K562 (cell line): ENCODE measurements around the gene DIPK1A. TPM values are rescaled to one million over a fixed set of nuclear protein-coding genes. Genes with fewer than 3 reads are reported as not detected.

Experiments
- ATAC-seq: fragments of 200-7000 bp; cut with Tn5 transposase; 3 replicates; pipeline ENCODE4 v1.9.1; 2020; ENCODE audit warnings: moderate library complexity
- BruUV-seq: library from RNA; stranded (reverse); fragments of 400-500 nt; replicated peaks from 2 replicates; lab custom pipeline; 2021; lab: Mats Ljungman, UMichigan
- CTCF ChIA-PET: fragments of 300-600 bp; formaldehyde crosslinking; extraction: SDS; loops from one replicate; lab custom pipeline; 2021; ENCODE audit warnings: low intra/inter-chr PET ratio; lab: Yijun Ruan, JAX
- POLR2A ChIA-PET: fragments of 300-600, 350-650 bp; sonication (Branson Sonifier 250); formaldehyde crosslinking; extraction: SDS; loops from one replicate; lab custom pipeline; 2021; ENCODE audit warnings: antibody characterized with exemption, inconsistent platforms; lab: Yijun Ruan, JAX
- DNase-seq, 4 experiments: peaks; one replicate each; pipeline versions ENCODE4 v3.0.0 to v3.0.0-alpha.2; 2011 to 2018; ENCODE audit warnings: low spot score in 3 of 4, mixed read lengths in 3 of 4; ENCODE audit errors: extremely low read depth in 1 of 4
- FAIRE-seq: peaks from 2 replicates; lab custom pipeline; 2011; peaks lifted over from hg19 to GRCh38; lab: Jason Lieb, UNC
- H2AFZ ChIP-seq: 2 replicates; pipeline ENCODE4 v1.6.0; 2011; ENCODE audit warnings: low read depth, low read length, control low read depth, inconsistent platforms
- H3K27ac ChIP-seq: fragments of 200-600 bp; 3 replicates; pipeline ENCODE4 v1.8.0; 2011; ENCODE audit warnings: low read depth, mild to moderate bottlenecking, control low read depth, inconsistent platforms, low read length, moderate library complexity, mixed read lengths; ENCODE audit errors: extremely low read depth
- H3K27me3 ChIP-seq, 2 experiments: fragments of 300-600 bp in 1 of 2; 2 replicates in 1 of 2; 3 replicates in 1 of 2; pipeline versions ENCODE4 v1.6.0 to v1.8.0; 2011; ENCODE audit warnings: inconsistent platforms in 2 of 2, low read length in 2 of 2, mild to moderate bottlenecking in 1 of 2, mixed read lengths in 1 of 2, moderate library complexity in 1 of 2; ENCODE audit not compliant: control insufficient read depth in 2 of 2, insufficient read depth in 2 of 2
- H3K36me3 ChIP-seq: fragments of 300-600 bp; 3 replicates; pipeline ENCODE4 v1.8.0; 2011; ENCODE audit warnings: mild to moderate bottlenecking, low read length, inconsistent platforms; ENCODE audit not compliant: control insufficient read depth, insufficient read depth
- H3K4me1 ChIP-seq, 2 experiments: fragments of 200-600 bp in 1 of 2; replicated peaks in 1 of 2; 2 replicates in 1 of 2; 3 replicates in 1 of 2; pipeline versions ENCODE4 v1.5.1 to v1.8.0; 2011; ENCODE audit warnings: inconsistent platforms in 2 of 2, low read length in 2 of 2, mild to moderate bottlenecking in 1 of 2, mixed read lengths in 1 of 2, moderate library complexity in 1 of 2; ENCODE audit not compliant: control insufficient read depth in 2 of 2, insufficient read depth in 2 of 2
- H3K4me2 ChIP-seq: 2 replicates; pipeline ENCODE4 v1.6.1; 2011; ENCODE audit warnings: low read length, control low read depth, inconsistent platforms, mixed read lengths; ENCODE audit not compliant: insufficient read depth
- H3K4me3 ChIP-seq: fragments of 200-600 bp; sonication (generic), shearing (Covaris generic); 2 replicates; pipeline ENCODE4 v1.5.1; 2016; ENCODE audit warnings: control low read depth, inconsistent platforms
- H3K79me2 ChIP-seq: fragments of 200-600 bp; 3 replicates; pipeline ENCODE4 v1.8.0; 2011; ENCODE audit warnings: low read length, inconsistent platforms; ENCODE audit not compliant: control insufficient read depth, insufficient read depth
- H3K9ac ChIP-seq, 2 experiments: 2 replicates each; pipeline versions ENCODE4 v1.6.0 to v1.6.1; 2011; ENCODE audit warnings: low read depth in 2 of 2, low read length in 2 of 2, control low read depth in 1 of 2, inconsistent platforms in 1 of 2, mild to moderate bottlenecking in 1 of 2, mixed read lengths in 1 of 2; ENCODE audit not compliant: insufficient read depth in 1 of 2
- H3K9me1 ChIP-seq: one replicate; pipeline ENCODE4 v1.6.0; 2011; ENCODE audit warnings: inconsistent platforms, mild to moderate bottlenecking, low read length, moderate library complexity; ENCODE audit not compliant: control insufficient read depth, insufficient read depth
- H3K9me3 ChIP-seq: replicated peaks from 2 replicates; pipeline ENCODE4 v1.5.1; 2011; ENCODE audit warnings: low read depth, low read length, inconsistent platforms; ENCODE audit not compliant: control insufficient read depth, insufficient read depth
- H4K20me1 ChIP-seq: replicated peaks from 2 replicates; pipeline ENCODE4 v1.6.1; 2011; ENCODE audit warnings: low read length, inconsistent platforms, mixed read lengths; ENCODE audit not compliant: control insufficient read depth, insufficient read depth
- ETV5 ChIP-seq: sonication (generic); formaldehyde crosslinking; IDR thresholded peaks from 2 replicates; pipeline ENCODE4 v1.4.0; 2020; ENCODE audit warnings: low read depth, mild to moderate bottlenecking, missing genetic modification reagents
- GTF2B ChIP-seq: IDR thresholded peaks from 2 replicates; pipeline ENCODE4 v1.6.1; 2011; ENCODE audit not compliant: insufficient read length; ENCODE audit errors: extremely low read depth
- SMARCA5 ChIP-seq: fragments of 450-650 bp; IDR thresholded peaks from 2 replicates; pipeline ENCODE4 v1.6.1; 2016
- SREBF2 ChIP-seq: sonication (generic); formaldehyde crosslinking; IDR thresholded peaks from 2 replicates; pipeline ENCODE4 v1.4.0; 2020; ENCODE audit warnings: mild to moderate bottlenecking, missing genetic modification reagents
- STAG1 ChIP-seq: sonication (generic); formaldehyde crosslinking; IDR thresholded peaks from 2 replicates; pipeline ENCODE4 v1.5.0; 2020; ENCODE audit warnings: missing genetic modification reagents, borderline replicate concordance
- STAT6 ChIP-seq: sonication (generic); formaldehyde crosslinking; IDR thresholded peaks from 2 replicates; pipeline ENCODE4 v1.8.1; 2023; ENCODE audit warnings: mild to moderate bottlenecking, missing genetic modification reagents
- ZBED1 ChIP-seq: IDR thresholded peaks from 2 replicates; pipeline ENCODE4 v1.6.1; 2014
- ZBTB26 ChIP-seq: fragments of 450-650 bp; formaldehyde crosslinking; IDR thresholded peaks from 2 replicates; pipeline ENCODE4 v1.4.0; 2022; ENCODE audit warnings: missing genetic modification characterization
- ZNF146 ChIP-seq: IDR thresholded peaks from one replicate; pipeline ENCODE4 v1.6.1; 2018; ENCODE audit warnings: missing compliant biosample characterization; ENCODE audit not compliant: unreplicated experiment
- ZNF444 ChIP-seq: fragments of 250-450 bp; sonication (Bioruptor Pico); IDR thresholded peaks from 2 replicates; pipeline ENCODE4 v1.4.0; 2020; ENCODE audit warnings: mild to moderate bottlenecking, moderate library complexity
- ZNF449 ChIP-seq: fragments of 250-450 bp; sonication (Bioruptor Pico); IDR thresholded peaks from 2 replicates; pipeline ENCODE4 v1.8.0; 2022; ENCODE audit warnings: moderate library complexity, mild to moderate bottlenecking, inconsistent platforms
- ZNF592 ChIP-seq: fragments of 450-650 bp; IDR thresholded peaks from 2 replicates; pipeline ENCODE4 v1.6.1; 2017; ENCODE audit warnings: antibody characterized with exemption, mild to moderate bottlenecking
- WGBS: fragments of 100-300 bp; shearing (Covaris generic); methylation state at CpG from one replicate; pipeline ENCODE4 v1.1.6; 2016; ENCODE audit warnings: low coverage, mixed read lengths; ENCODE audit not compliant: insufficient coverage; ENCODE audit errors: missing lambda C conversion rate; 5-methylcytosine and 5-hydroxymethylcytosine counted together
- in situ Hi-C: fragments of 300-500 bp; cut with MboI; formaldehyde crosslinking; loops from 4 replicates; pipeline ENCODE4 v1.15.0; 2018; ENCODE audit warnings: inconsistent platforms, mixed read lengths
- intact Hi-C: fragments of 100-400 bp; cut with micrococcal nuclease; formaldehyde crosslinking; loops from 2 replicates; pipeline ENCODE4 v1.14.2; 2022
- polyA plus RNA-seq, 8 experiments: library from polyadenylated mRNA; depleted of rRNA in 4 of 8; stranded (reverse) in 5 of 8; unstranded in 3 of 8; fragments of >200 nt; fragmentation: Nextera tagmentation in 2 of 8; fragmentation: Illumina TruSeq in 1 of 8; extraction: Ambion mirVana in 2 of 8; extraction: Trizol in 1 of 8; gene quantifications; 2 replicates each; pipeline versions ENCODE4 v1.2.1 to v1.2.3, GENCODE V29; 2011 to 2014; ENCODE audit warnings: inconsistent platforms in 1 of 8, missing spikeins in 1 of 8
- total RNA-seq, 7 experiments: library from RNA; depleted of rRNA in 6 of 7; stranded (reverse); fragments of >200 nt in 6 of 7; fragmentation: Illumina TruSeq in 2 of 7; extraction: Trizol in 2 of 7; gene quantifications; 2 replicates each; pipeline versions ENCODE4 v1.2.1 to v1.2.3, GENCODE V29; 2011 to 2021; ENCODE audit warnings: low replicate concordance in 1 of 7

DIPK1A gene
- total and polyA plus RNA-seq, 9 of the 15 experiments (the other 6 are each of a cell fraction or from before 2014, with no cell fraction given), result 0.54 to 2.5 (median 1.3) TPM

- ChIA-PET POLR2A (interaction anchor here (0.7 kb wide), 1 partner anchor 13 kb away, joined by 3 read pairs; no protein-coding TSS in a partner anchor), CTCF (no interaction called here)
- ATAC-seq (no peak), FAIRE-seq (no peak), DNase-seq (no peak)
- no peak overlapping the region for H3K9ac ChIP-seq
- no peaks in the 10 kb centered on the region for H3K9me3 ChIP-seq
- intact Hi-C loops (no loop called here), in situ Hi-C loops (no loop called here)
- WGBS, result 48% methylated on average over 3 of the region's 3 CpGs
- BruUV-seq, result no TSS peak
- H3K36me3 ChIP-seq, result no peaks in the 10 kb centered on the region; the same call in 2 of the 3 replicates
- H3K27ac ChIP-seq, result no peak overlapping the region
- H4K20me1 ChIP-seq, result no peaks in the 10 kb centered on the region
- no peak overlapping the region for H2AFZ ChIP-seq
- H3K9me1 ChIP-seq, result no peaks in the 10 kb centered on the region
- no peak overlapping the region for H3K4me2 ChIP-seq
- H3K79me2 ChIP-seq, result no peaks in the 10 kb centered on the region
- TF ChIP-seq SREBF2 (CRISPR knock-in tag) (no peak), ZNF146 (CRISPR knock-in tag) (no peak), ZNF444 (CRISPR knock-in tag) (no peak), ZNF449 (no peak), ZBED1 (no peak), STAG1 (CRISPR knock-in tag) (no peak), SMARCA5 (no peak), ETV5 (CRISPR knock-in tag) (no peak), ZNF592 (no peak), ZBTB26 (CRISPR knock-in tag) (no peak), GTF2B (no peak), STAT6 (CRISPR knock-in tag) (no peak)
- peaks cover 6 to 9% of the 10 kb centered on the region in 2 experiments; a peak in 3 of 5 replicates for H3K4me1 ChIP-seq
- no peaks in the 10 kb centered on the region for H3K27me3 ChIP-seq
- no peak overlapping the region for H3K4me3 ChIP-seq
Observed at GRCh38 chr1:92940541-92940940, 20.7 kb downstream of the DIPK1A start.
